ENCODE data around the gene MGLL.

DNA sequence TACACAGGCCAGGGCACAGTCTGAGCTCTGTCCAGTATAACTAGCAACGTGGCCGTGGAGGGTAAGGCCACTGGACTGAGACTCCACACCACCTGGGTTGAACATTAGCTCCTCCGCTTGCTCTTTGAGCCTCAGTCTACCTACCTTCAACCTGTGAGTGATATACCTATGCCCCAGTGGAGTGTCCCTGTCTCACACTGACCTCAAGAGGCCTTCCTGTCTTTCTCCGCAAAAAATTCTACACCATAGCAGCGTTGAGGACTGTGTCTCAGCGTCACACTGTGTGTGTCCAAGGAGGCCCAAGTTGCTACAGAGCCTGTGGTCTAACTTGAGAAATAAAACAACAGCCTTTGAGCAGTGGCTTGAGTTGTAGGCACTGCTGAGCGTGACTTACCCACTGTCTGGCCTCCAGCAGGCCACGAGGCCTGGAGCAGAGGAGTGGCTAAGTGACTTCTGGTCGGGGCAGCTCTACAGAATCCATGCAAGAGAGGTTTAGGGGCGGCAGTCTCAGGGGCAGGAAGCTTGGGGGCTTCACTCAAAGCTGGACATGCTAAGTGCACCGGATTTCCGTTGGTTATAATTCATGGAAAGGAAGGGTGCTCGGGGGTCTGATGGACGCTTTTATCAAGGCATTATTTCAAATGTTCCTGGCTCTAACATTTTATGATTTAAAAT is 2.0 kb upstream of the MGLL start:
- no peak for TF ChIP-seq POLR2A (IDR thresholded peaks at IDR 0.05)
- TF ChIP-seq, protein P1, sequence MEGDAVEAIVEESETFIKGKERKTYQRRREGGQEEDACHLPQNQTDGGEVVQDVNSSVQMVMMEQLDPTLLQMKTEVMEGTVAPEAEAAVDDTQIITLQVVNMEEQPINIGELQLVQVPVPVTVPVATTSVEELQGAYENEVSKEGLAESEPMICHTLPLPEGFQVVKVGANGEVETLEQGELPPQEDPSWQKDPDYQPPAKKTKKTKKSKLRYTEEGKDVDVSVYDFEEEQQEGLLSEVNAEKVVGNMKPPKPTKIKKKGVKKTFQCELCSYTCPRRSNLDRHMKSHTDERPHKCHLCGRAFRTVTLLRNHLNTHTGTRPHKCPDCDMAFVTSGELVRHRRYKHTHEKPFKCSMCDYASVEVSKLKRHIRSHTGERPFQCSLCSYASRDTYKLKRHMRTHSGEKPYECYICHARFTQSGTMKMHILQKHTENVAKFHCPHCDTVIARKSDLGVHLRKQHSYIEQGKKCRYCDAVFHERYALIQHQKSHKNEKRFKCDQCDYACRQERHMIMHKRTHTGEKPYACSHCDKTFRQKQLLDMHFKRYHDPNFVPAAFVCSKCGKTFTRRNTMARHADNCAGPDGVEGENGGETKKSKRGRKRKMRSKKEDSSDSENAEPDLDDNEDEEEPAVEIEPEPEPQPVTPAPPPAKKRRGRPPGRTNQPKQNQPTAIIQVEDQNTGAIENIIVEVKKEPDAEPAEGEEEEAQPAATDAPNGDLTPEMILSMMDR (IDR thresholded peaks at IDR 0.05): no peak

All from suprapubic skin (tissue), 3 donors.